Hematopoietic multipotent progenitor cell treated with erythropoietin and hydrocortisone succinate and interleukin-3 and kit ligand, for 15 days (in vitro differentiated cells): ENCODE results near the gene OVCA2.

ENCODE experiments used
- DNase-seq: peaks from one replicate; pipeline ENCODE4 v3.0.0-alpha.2; 2015; ENCODE audit warnings: low spot score

OVCA2 gene

GRCh38 chr17:2065949-2066400 lies 24.2 kb downstream of the OVCA2 start:
- no peak for DNase-seq

DNA sequence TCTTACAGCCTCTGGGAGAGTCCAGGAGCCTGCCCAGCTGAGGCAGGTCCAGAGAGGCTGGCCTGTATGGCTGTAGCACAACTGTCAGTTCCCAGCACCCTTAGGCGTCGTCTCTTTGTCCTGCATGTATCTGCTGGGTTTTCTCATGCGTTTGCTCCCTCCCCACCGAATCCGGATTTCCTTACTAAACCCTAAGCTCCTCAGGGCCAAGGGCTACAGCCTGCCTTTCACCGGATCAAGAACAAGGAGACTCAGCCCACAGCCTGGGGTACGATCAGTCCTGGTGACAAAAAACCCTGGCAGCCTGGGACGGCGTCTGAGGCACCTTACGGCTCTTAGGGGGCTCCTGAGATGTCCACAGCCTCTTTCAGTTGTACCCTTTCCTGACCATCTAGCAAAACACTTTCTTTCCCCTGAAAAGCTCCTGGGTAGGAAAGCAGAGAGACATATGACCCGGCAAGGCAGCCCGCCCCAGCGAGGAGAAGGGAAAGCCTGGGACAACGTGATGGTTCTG lies 25.3 kb downstream of the OVCA2 start:
- DNase-seq = no peak

- no peak for DNase-seq
Observed at GRCh38 chr17:2067608-2068024, 25.8 kb downstream of the OVCA2 start.

GRCh38 chr17:2068031-2068518 lies 26.3 kb downstream of the OVCA2 start:
- DNase-seq = no peak

GRCh38 chr17:2068519-2069051 lies 26.8 kb downstream of the OVCA2 start:
- no peak for DNase-seq

DNA sequence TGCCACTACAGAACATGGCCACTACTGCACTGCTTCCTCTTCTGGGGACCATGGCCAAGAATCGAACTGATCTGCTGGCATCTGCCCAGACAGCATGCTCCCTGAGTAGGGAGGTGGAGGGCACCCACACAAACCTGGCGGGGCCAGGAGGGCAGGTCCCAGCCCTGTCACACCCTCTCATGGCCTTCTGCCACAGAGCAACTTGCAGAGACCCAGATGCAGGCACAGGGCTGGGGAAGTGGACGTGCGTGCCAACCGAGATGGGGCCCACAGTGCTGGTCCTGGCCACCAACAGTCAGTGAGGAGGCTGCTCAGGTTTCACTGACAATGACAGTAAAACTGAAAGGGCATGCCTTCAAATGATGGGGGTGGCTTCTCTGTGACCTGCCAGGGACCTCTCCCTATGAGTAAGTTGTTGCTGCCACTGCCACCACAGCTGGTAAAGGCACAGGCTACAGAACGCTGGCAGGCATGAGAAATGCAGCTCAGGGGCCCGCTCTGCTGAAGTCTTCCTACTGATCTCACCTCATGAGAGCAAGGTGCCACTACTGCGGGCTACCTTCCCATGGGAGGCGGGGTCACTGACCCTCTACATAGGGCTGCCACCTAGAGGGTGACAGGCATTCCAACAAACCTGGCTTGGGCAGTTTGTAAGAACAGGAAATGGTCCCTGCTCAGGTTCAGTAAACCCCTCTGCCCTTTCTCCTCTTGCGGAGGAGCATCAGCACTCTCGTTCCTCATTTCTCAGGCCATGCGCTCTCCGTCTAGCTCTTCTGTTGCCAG lies 28.6 kb downstream of the OVCA2 start:
- no peak for DNase-seq

- DNase-seq = no peak
Observed at GRCh38 chr17:2071024-2071385, 29.2 kb downstream of the OVCA2 start.

DNA sequence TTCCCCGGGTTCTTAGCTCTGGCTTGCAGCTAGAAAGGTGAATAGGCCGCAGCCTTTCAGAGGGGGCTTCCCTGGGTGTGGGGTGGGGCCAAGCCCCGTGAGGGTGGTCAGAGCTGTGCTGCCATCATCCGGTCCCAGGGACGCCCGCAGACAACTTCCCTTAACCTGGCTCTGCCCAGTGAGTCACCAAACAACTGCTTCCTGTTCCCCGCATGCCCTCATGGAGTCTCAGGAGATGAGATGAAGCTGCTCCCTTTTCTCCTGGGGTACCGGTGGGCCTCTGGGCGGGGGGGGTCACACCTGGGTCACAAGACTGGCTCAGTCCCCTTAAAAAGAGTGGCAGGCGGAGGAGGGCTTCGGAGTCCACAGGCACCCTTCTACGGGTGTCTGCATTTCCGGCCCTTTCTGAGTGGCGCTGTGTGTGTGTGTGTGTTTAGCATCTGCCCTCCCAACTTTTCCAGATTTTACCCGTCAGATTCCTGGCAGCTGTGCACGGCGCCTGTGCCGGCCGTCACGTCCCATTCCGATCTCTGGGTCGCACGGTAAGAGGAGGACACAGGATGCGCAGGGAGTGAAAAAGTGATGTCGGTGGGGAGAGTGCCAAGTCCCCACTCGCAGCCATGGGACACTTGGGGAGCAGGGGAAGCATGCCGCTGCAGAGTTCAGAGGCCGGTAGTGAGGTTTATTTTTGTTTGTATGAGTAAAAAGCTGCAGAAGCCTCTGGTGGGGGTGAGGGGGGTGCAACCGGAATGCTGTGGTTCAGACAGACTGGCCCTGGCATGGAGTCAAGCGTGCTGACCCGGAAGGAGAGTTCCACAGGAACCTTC lies 29.8 kb downstream of the OVCA2 start:
- no peak for DNase-seq

DNA sequence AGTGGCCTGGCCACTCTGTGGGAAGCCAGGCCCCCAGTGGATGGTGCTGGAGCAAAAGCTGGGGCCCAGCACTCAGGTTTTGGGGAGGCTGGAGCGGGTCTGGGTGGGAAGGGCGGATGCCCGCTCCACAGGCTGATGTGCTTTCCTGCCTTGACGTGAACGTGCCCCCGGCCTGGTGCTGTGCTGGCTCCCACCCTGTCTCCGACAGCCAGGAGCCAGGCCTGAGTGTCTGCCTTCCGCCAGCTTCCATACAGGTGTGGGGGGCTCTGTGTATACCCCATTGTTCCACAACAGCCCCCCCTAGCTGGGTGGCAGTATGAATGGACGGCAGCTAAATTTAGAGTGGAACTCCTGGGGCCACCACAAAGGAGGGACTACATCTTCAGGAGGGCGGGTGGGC lies 33.1 kb downstream of the OVCA2 start:
- no peak for DNase-seq

DNA sequence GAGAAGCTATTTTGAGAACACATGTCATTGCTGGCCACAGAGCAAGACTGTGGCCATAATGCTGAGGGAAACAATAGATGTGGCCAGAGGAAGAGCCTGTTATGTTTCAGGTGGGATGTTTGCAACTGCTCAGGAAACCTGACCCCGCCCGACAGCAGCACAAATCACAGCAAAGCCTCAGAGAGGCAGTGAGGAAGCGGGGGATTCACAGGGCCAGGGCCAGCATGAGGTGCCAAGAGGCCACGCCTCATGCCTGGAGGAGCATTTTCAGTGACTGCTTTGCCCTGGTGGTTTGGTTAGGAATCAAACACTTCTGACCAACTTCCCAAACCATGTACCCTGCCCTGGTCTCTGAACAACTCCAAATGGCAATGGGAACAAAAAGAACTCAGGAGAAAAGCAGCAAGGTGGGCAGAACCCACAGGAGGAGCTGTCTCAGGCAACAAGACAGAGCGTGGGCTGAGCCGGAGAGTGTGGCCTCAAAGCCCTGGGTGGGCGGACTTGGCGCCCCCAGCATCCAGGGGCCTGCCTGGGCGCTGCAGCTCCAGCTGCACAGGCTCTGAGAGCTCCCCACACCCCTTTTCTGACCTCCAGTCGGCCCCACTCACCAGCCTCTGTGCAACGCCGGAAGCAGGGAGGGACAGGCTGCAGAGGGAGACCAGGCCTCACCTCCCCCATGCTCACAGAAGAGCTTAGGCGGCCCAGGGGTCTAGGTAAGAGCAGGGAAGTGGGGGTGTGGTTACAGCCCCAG lies 33.7 kb downstream of the OVCA2 start:
- no peak for DNase-seq

GRCh38 chr17:2076087-2076984 lies 34.5 kb downstream of the OVCA2 start:
- DNase-seq = no peak

GRCh38 chr17:2077040-2077439 lies 35.2 kb downstream of the OVCA2 start:
- no peak for DNase-seq

GRCh38 chr17:2081564-2081963 lies 39.7 kb downstream of the OVCA2 start:
- DNase-seq = no peak

DNA sequence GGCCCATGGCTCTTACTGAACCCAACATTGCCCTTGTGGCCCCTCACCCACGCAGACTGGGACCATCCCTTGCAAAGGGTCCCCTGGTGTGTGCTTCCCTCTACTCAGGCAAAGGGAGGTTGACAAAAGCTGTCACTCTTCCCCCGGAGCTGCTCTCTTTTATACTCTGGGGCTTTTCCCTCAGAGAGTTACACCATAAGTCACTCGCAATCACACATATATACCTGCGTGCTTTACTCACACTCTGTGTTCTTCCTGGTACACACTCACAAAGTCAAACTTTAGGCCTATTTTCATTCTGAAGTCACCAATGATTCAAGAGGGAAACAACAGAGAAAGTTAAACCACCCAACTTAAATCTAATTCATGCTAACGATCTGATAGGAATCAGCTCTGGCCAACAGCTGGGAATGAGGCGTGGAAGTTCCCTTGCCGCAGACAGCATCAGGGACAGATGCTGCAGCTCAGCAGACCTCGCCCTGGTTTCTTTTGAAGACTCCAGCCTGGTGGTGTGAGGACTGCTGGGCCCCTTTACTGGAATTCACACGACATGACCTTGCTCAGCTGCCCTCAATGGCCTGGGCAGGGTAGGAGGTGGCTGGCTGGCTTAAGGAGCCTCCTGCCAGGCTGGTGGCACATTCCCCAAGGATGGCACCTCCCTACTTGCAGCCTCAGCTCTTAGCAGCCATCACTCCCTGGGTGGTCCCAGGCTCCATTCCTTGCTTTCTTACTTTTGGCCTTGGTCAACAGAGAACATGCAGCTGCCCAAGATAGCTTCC lies 40.4 kb downstream of the OVCA2 start:
- no peak for DNase-seq

DNA sequence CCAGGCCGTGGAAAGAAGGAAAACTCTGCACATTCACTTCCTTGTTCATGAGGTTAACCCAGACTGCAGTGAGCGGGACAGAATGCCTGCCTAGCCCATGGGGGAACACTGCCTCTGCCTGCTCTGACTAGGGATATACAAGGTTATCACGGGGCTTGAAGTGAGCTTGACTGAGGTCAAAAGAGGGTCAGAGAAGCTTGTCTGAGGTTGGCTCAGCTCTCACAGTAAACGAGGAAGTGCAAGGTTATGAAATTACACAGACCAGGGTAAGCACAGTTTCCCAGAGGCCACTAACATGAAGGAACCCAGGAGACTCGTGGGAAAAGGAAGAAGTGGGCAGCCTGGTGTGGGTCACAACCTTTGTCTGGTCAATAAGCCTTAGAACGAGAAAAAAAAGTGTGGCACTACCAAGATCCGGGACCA lies 41.8 kb downstream of the OVCA2 start:
- no peak for DNase-seq

- DNase-seq = no peak
Observed at GRCh38 chr17:2084036-2084765, 42.4 kb downstream of the OVCA2 start.

GRCh38 chr17:2084766-2085647 lies 43.2 kb downstream of the OVCA2 start:
- no peak for DNase-seq

GRCh38 chr17:2085648-2085949 lies 43.8 kb downstream of the OVCA2 start:
- DNase-seq = no peak

DNA sequence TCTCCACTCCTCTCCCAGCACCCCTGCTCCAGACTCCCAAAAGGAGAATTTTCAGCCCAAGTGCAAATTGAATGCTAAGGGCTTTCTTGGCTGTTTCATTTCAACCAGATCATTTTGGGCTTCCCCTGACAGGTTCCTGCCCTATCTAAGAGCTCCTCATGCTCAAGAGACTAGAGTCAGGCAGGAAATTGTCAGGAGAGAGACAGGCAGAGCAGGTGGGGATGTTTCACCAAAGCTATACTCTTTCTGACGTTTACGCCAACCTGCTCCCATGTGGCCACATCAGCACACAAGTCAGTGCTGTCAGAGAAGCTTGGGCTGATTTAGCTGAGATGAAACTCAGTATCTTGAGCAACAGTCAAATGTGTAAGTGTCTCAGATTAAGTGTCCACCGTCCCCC lies 44.5 kb downstream of the OVCA2 start:
- no peak for DNase-seq
